HG03571 (cell line): ENCODE measurements around the gene TDRD10.

Experiments used
- ATAC-seq: cut with Tn5 transposase; IDR thresholded peaks from one replicate; pipeline ENCODE4 v1.9.1; 2021; ENCODE audit not compliant: unreplicated experiment

TDRD10 gene

GRCh38 chr1:154575951-154576566, 74.0 kb downstream of the TDRD10 start:
- no peak for ATAC-seq

- ATAC-seq: no peak
Measured at GRCh38 chr1:154577346-154578057, 75.5 kb downstream of the TDRD10 start.

- no peak for ATAC-seq
Measured at GRCh38 chr1:154578058-154578418, 76.0 kb downstream of the TDRD10 start.

- no peak for ATAC-seq
Measured at GRCh38 chr1:154579374-154579773, 77.4 kb downstream of the TDRD10 start.

GRCh38 chr1:154581766-154582165, 79.7 kb downstream of the TDRD10 start:
- ATAC-seq: no peak

- no peak for ATAC-seq
Measured at GRCh38 chr1:154582885-154583284, 80.9 kb downstream of the TDRD10 start.

GRCh38 chr1:154583773-154584172, 81.8 kb downstream of the TDRD10 start:
- no peak for ATAC-seq

GRCh38 chr1:154584267-154584994, 82.4 kb downstream of the TDRD10 start:
- ATAC-seq: no peak

- no peak for ATAC-seq
Measured at GRCh38 chr1:154586231-154586630, 84.2 kb downstream of the TDRD10 start.

GRCh38 chr1:154586641-154587040, 84.6 kb downstream of the TDRD10 start:
- ATAC-seq: no peak

- ATAC-seq: no peak
Measured at GRCh38 chr1:154589780-154590179, 87.8 kb downstream of the TDRD10 start.

- no peak for ATAC-seq
Measured at GRCh38 chr1:154590756-154591155, 88.7 kb downstream of the TDRD10 start.

- no peak for ATAC-seq
Measured at GRCh38 chr1:154591206-154591605, 89.2 kb downstream of the TDRD10 start.

- ATAC-seq: no peak
Measured at GRCh38 chr1:154593390-154593789, 91.4 kb downstream of the TDRD10 start.

- no peak for ATAC-seq
Measured at GRCh38 chr1:154594811-154595210, 92.8 kb downstream of the TDRD10 start.

GRCh38 chr1:154595621-154596020, 93.6 kb downstream of the TDRD10 start:
- ATAC-seq: no peak
